RWPE2 (cell line): ENCODE results near the gene DCLK2.

ENCODE experiments used
- ATAC-seq: fragments of 200-7000 bp; cut with Tn5 transposase; 3 replicates; pipeline ENCODE4 v1.9.1; 2021; ENCODE audit warnings: low read depth
- DNase-seq: peaks from one replicate; pipeline ENCODE4 v3.0.0-alpha.2; 2020; ENCODE audit warnings: low spot score
- H3K27ac ChIP-seq: fragments of 450-650 bp; 2 replicates; pipeline ENCODE4 v1.5.1; 2017; ENCODE audit warnings: mild to moderate bottlenecking; ENCODE audit not compliant: poor library complexity, severe bottlenecking
- H3K27me3 ChIP-seq: fragments of 250-450 bp; sonication (Bioruptor Pico); 2 replicates; pipeline ENCODE4 v1.5.1; 2021; ENCODE audit warnings: mild to moderate bottlenecking, moderate library complexity; ENCODE audit not compliant: insufficient read depth, poor library complexity, severe bottlenecking
- H3K36me3 ChIP-seq: fragments of 250-450 bp; sonication (Bioruptor Pico); 2 replicates; pipeline ENCODE4 v1.5.1; 2020; ENCODE audit warnings: low read depth, mild to moderate bottlenecking, moderate library complexity
- H3K4me1 ChIP-seq: fragments of 250-450 bp; sonication (Bioruptor Pico); 2 replicates; pipeline ENCODE4 v1.5.1; 2021; ENCODE audit warnings: mild to moderate bottlenecking, moderate library complexity; ENCODE audit not compliant: insufficient read depth, poor library complexity, severe bottlenecking
- H3K4me3 ChIP-seq: fragments of 250-450 bp; sonication (Bioruptor Pico); 2 replicates; pipeline ENCODE4 v1.5.1; 2021; ENCODE audit warnings: mild to moderate bottlenecking, moderate library complexity; ENCODE audit not compliant: severe bottlenecking
- H3K9me3 ChIP-seq: fragments of 250-450 bp; sonication (Bioruptor Pico); 2 replicates; pipeline ENCODE4 v1.5.1; 2021; ENCODE audit warnings: mild to moderate bottlenecking, moderate library complexity; ENCODE audit not compliant: severe bottlenecking
- CTCF ChIP-seq: fragments of 450-650 bp; IDR thresholded peaks from one replicate; pipeline ENCODE4 v1.5.1; 2017; ENCODE audit warnings: mild to moderate bottlenecking, moderate library complexity; ENCODE audit not compliant: poor library complexity, severe bottlenecking

The DCLK2 gene

DNA sequence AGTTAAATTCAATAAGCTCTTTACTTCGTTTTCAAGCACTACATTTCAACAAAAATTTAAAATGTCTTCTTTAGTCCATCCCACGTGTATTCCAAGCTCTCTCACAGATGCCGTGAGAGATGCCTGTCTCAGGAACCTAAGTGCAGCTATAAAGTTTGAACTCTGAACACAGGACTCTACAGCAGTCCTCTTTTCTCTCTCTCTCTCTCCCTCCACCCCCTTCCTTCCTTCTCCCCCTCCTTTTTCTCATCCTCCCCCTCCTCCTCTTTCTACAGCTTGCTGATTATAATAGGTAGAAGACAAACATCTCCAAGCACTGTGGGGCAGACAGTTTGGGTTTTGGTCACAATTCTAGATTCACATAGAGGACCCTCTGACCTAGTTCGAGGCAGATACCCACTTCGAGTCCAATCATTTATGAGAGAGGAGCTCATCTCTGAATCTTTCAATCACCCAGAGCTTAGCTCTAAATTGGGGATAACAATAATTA lies 31.5 kb upstream of the DCLK2 start:
- no peak for DNase-seq

GRCh38 chr4:150047546-150047945 lies 30.7 kb upstream of the DCLK2 start:
- Histone ChIP-seq H3K27ac (no peak overlapping the region), H3K27me3 (peaks cover 13% of the 10 kb centered on the region), H3K4me1 (no peaks in the 10 kb centered on the region), H3K4me3 (no peak overlapping the region), H3K36me3 (no peaks in the 10 kb centered on the region), H3K9me3 (no peaks in the 10 kb centered on the region)
- TF ChIP-seq CTCF, result no peak
- no peak for DNase-seq
- ATAC-seq, result no peak

More for the DNA sequence above, 31.5 kb upstream of the DCLK2 start:
- Histone ChIP-seq H3K9me3 (no peaks in the 10 kb centered on the region), H3K36me3 (no peaks in the 10 kb centered on the region), H3K27me3 (peaks cover 13% of the 10 kb centered on the region), H3K4me1 (no peaks in the 10 kb centered on the region), H3K27ac (no peak overlapping the region), H3K4me3 (no peak overlapping the region)
- no peak for ATAC-seq
- no peak for TF ChIP-seq CTCF

DNA sequence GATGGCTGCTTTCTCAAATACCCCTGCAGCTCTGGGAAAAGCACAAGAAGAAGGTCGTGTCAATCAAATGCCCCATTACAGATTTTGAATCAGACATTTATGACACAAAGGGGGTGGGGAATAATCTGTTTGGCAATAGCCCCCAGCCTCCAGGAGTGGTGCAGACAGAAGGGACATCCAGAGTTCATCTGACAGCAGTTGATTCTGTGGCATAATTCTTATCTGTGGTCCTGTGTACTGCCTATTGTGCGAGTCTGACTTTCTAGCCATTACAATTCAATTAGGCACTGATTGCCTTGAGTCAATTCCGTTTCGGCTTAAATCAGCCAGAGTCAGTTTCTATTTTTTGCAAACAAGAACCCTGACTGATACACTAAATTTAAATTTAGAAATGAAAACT lies 28.6 kb upstream of the DCLK2 start:
- ATAC-seq (no peak), DNase-seq (no peak)
- Histone ChIP-seq H3K9me3 (no peaks in the 10 kb centered on the region), H3K36me3 (no peaks in the 10 kb centered on the region), H3K27ac (no peak overlapping the region), H3K27me3 (peaks cover 10% of the 10 kb centered on the region), H3K4me1 (no peaks in the 10 kb centered on the region), H3K4me3 (no peak overlapping the region)
- TF ChIP-seq CTCF, result no peak

- Histone ChIP-seq H3K4me3 (no peak overlapping the region), H3K9me3 (no peaks in the 10 kb centered on the region), H3K27me3 (peaks cover 5% of the 10 kb centered on the region), H3K36me3 (no peaks in the 10 kb centered on the region), H3K4me1 (no peaks in the 10 kb centered on the region), H3K27ac (no peak overlapping the region)
- no peak for ATAC-seq
- DNase-seq, result no peak
- TF ChIP-seq CTCF, result no peak
Observed at GRCh38 chr4:150050566-150050965, 27.7 kb upstream of the DCLK2 start.

GRCh38 chr4:150051111-150051510 lies 27.1 kb upstream of the DCLK2 start:
- Histone ChIP-seq H3K4me3 (no peak overlapping the region), H3K36me3 (no peaks in the 10 kb centered on the region), H3K9me3 (no peaks in the 10 kb centered on the region), H3K27ac (no peak overlapping the region), H3K4me1 (no peaks in the 10 kb centered on the region), H3K27me3 (peaks cover 2% of the 10 kb centered on the region)
- TF ChIP-seq CTCF, result no peak
- no peak for DNase-seq
- ATAC-seq, result no peak
